Fibroblast of lung (primary cell): ENCODE results near the gene SP110. TPM values are rescaled to one million over a fixed set of nuclear protein-coding genes. Genes with fewer than 3 reads are reported as not detected.

Experiments used
- DNase-seq, 2 donors: peaks; one replicate each; pipeline versions ENCODE4 v3.0.0 to v3.0.0-alpha.2; 2010; ENCODE audit warnings: low read depth in 2 of 2
- H2AFZ ChIP-seq: 2 replicates; pipeline ENCODE4 v1.5.1; 2012; ENCODE audit warnings: low read length, control low read depth, inconsistent platforms
- H3K27ac ChIP-seq: 2 replicates; pipeline ENCODE4 v1.5.1; 2011; ENCODE audit warnings: low read length, control low read depth; ENCODE audit not compliant: insufficient read depth
- H3K27me3 ChIP-seq: 2 replicates; pipeline ENCODE4 v1.5.1; 2011; ENCODE audit warnings: mild to moderate bottlenecking, low read length; ENCODE audit not compliant: control insufficient read depth, insufficient read depth
- H3K36me3 ChIP-seq: 2 replicates; pipeline ENCODE4 v1.5.1; 2011; ENCODE audit warnings: low read length; ENCODE audit not compliant: control insufficient read depth, insufficient read depth
- H3K4me1 ChIP-seq: 2 replicates; pipeline ENCODE4 v1.5.1; 2011; ENCODE audit warnings: low read length; ENCODE audit not compliant: control insufficient read depth, insufficient read depth; ENCODE audit errors: extremely low read depth
- H3K4me2 ChIP-seq: 2 replicates; pipeline ENCODE4 v1.5.1; 2011; ENCODE audit warnings: low read length, control low read depth; ENCODE audit not compliant: insufficient read depth; ENCODE audit errors: extremely low read depth
- H3K4me3 ChIP-seq, 4 experiments: fragments of 200-600 bp in 1 of 4; sonication (generic) in 1 of 4; replicated peaks in 1 of 4; 2 replicates each; pipeline ENCODE4 v1.5.1; 2011 to 2016; ENCODE audit warnings: low read length in 4 of 4, low read depth in 3 of 4, mild to moderate bottlenecking in 3 of 4, control low read depth in 2 of 4, inconsistent platforms in 1 of 4, mixed read lengths in 1 of 4; ENCODE audit not compliant: insufficient read depth in 1 of 4; ENCODE audit errors: control extremely low read depth in 1 of 4
- H3K79me2 ChIP-seq: 2 replicates; pipeline ENCODE4 v1.5.1; 2012; ENCODE audit warnings: mild to moderate bottlenecking, low read length, inconsistent platforms; ENCODE audit not compliant: control insufficient read depth, insufficient read depth
- H3K9ac ChIP-seq: 2 replicates; pipeline ENCODE4 v1.5.1; 2011; ENCODE audit warnings: mild to moderate bottlenecking, low read length, control low read depth; ENCODE audit not compliant: insufficient read depth
- H3K9me3 ChIP-seq: 2 replicates; pipeline ENCODE4 v1.5.1; 2012; ENCODE audit warnings: low read depth, low read length; ENCODE audit not compliant: control insufficient read depth, insufficient read depth
- H4K20me1 ChIP-seq: 2 replicates; pipeline ENCODE4 v1.5.1; 2011; ENCODE audit warnings: low read length; ENCODE audit not compliant: control insufficient read depth, insufficient read depth; ENCODE audit errors: extremely low read depth
- CTCF ChIP-seq, 2 donors: IDR thresholded peaks in 1 of 2; conservative IDR thresholded peaks in 1 of 2; 1 replicate in 1 of 2; 2 replicates in 1 of 2; pipeline ENCODE4 v1.5.1; 2011 to 2012; ENCODE audit warnings: low read length in 2 of 2, control low read depth in 1 of 2, inconsistent platforms in 1 of 2, low read depth in 1 of 2, mild to moderate bottlenecking in 1 of 2
- EZH2 ChIP-seq: IDR thresholded peaks from 2 replicates; pipeline ENCODE4 v1.5.1; 2012; ENCODE audit warnings: low read length, control low read depth, mild to moderate bottlenecking; ENCODE audit errors: missing control alignments
- polyA plus RNA-seq, 2 donors: library from polyadenylated mRNA; depleted of rRNA in 1 of 2; stranded (reverse) in 1 of 2; unstranded in 1 of 2; fragments of >200 nt; gene quantifications; 2 replicates each; pipeline ENCODE4 v1.2.1, GENCODE V29; 2011 to 2012; ENCODE audit warnings: missing spikeins in 1 of 2
- total RNA-seq: library from RNA; depleted of rRNA; stranded (reverse); fragments of >200 nt; gene quantifications from 2 replicates; pipeline ENCODE4 v1.2.1, GENCODE V29; 2014

SP110 gene
- total and polyA plus RNA-seq, 2 donors (not counting 1 experiment from before 2014, with no cell fraction given): 9.2 to 12.7 TPM

GRCh38 chr2:230174466-230174865 lies 45.3 kb downstream of the SP110 start:
- Histone ChIP-seq H3K9ac (no peak overlapping the region), H3K27ac (no peak overlapping the region), H3K36me3 (no peaks in the 10 kb centered on the region), H3K4me1 (no peaks in the 10 kb centered on the region), H3K4me3 (no peak overlapping the region), H3K9me3 (no peaks in the 10 kb centered on the region), H4K20me1 (no peaks in the 10 kb centered on the region), H3K27me3 (no peaks in the 10 kb centered on the region), H3K79me2 (no peaks in the 10 kb centered on the region), H2AFZ (no peak overlapping the region), H3K4me2 (no peak overlapping the region)
- DNase-seq: no peak
- TF ChIP-seq CTCF (conservative IDR thresholded peaks at IDR 0.05 in 1 of 2, IDR thresholded peaks at IDR 0.05 in 1 of 2; ENCODE audit: low read depth in 1 of 2, low read length in 2 of 2): no peak
- no peak for TF ChIP-seq EZH2

GRCh38 chr2:230172852-230173251 lies 46.9 kb downstream of the SP110 start:
- no peak for DNase-seq
- Histone ChIP-seq H2AFZ (no peak overlapping the region), H4K20me1 (no peaks in the 10 kb centered on the region), H3K9ac (no peak overlapping the region), H3K4me3 (no peak overlapping the region), H3K79me2 (no peaks in the 10 kb centered on the region), H3K4me2 (no peak overlapping the region), H3K4me1 (no peaks in the 10 kb centered on the region), H3K27ac (no peak overlapping the region), H3K36me3 (no peaks in the 10 kb centered on the region), H3K27me3 (no peaks in the 10 kb centered on the region), H3K9me3 (no peaks in the 10 kb centered on the region)
- TF ChIP-seq EZH2 (no peak), CTCF (conservative IDR thresholded peaks at IDR 0.05 in 1 of 2, IDR thresholded peaks at IDR 0.05 in 1 of 2; ENCODE audit: low read depth in 1 of 2, low read length in 2 of 2) (no peak)

GRCh38 chr2:230172156-230172555 lies 47.6 kb downstream of the SP110 start:
- Histone ChIP-seq H4K20me1 (no peaks in the 10 kb centered on the region), H3K36me3 (no peaks in the 10 kb centered on the region), H3K9ac (no peak overlapping the region), H3K79me2 (no peaks in the 10 kb centered on the region), H2AFZ (no peak overlapping the region), H3K27ac (no peak overlapping the region), H3K4me2 (no peak overlapping the region), H3K9me3 (no peaks in the 10 kb centered on the region), H3K27me3 (no peaks in the 10 kb centered on the region), H3K4me3 (no peak overlapping the region), H3K4me1 (no peaks in the 10 kb centered on the region)
- TF ChIP-seq EZH2 (no peak), CTCF (conservative IDR thresholded peaks at IDR 0.05 in 1 of 2, IDR thresholded peaks at IDR 0.05 in 1 of 2; ENCODE audit: low read depth in 1 of 2, low read length in 2 of 2) (no peak)
- no peak for DNase-seq
